PC-9 (cell line): Measurements from ENCODE around the gene RNF220. TPM values are rescaled to one million over a fixed set of nuclear protein-coding genes. Genes with fewer than 3 reads are reported as not detected.
A peak's percentile ranks its signal among the peaks of the same experiment; 100 is the strongest.
"Not testable (repeated sequence)": the region's sequence is repeated elsewhere in the genome, so short reads cannot be mapped to it uniquely, and the experiment has no call there.

Experiments
- BruUV-seq: library from RNA; stranded (reverse); fragments of 400-500 nt; replicated peaks from 2 replicates; lab custom pipeline; 2021; lab: Mats Ljungman, UMichigan
- CTCF ChIA-PET: fragments of 300-600 bp; sonication (Branson Sonifier 250); formaldehyde crosslinking; loops from one replicate; lab custom pipeline; 2022; ENCODE audit warnings: antibody characterized with exemption; lab: Charles Lee
- POLR2A ChIA-PET: fragments of 300-600 bp; sonication (Branson Sonifier 250); formaldehyde crosslinking; loops from one replicate; lab custom pipeline; 2022; ENCODE audit warnings: antibody characterized with exemption; ENCODE audit not compliant: unreplicated experiment; lab: Charles Lee
- DNase-seq, 2 experiments: peaks; one replicate each; pipeline versions ENCODE4 v3.0.0 to v3.0.0-alpha.2; 2015 to 2022; ENCODE audit warnings: mixed read lengths in 1 of 2
- H2AFZ ChIP-seq: fragments of 200-600 bp; sonication (generic); 2 replicates; pipeline ENCODE4 v1.8.1; 2017; ENCODE audit warnings: antibody characterized with exemption
- H3F3A ChIP-seq: fragments of 200-600 bp; sonication (generic); 2 replicates; pipeline ENCODE4 v1.8.1; 2017; ENCODE audit warnings: antibody characterized with exemption, mild to moderate bottlenecking, low read depth; ENCODE audit not compliant: insufficient read depth
- H3K27ac ChIP-seq: fragments of 200-600 bp; sonication (generic); 2 replicates; pipeline ENCODE4 v1.6.1; 2016; ENCODE audit warnings: mixed run types
- H3K27me3 ChIP-seq: fragments of 200-600 bp; sonication (generic); 2 replicates; pipeline ENCODE4 v1.6.1; 2016; ENCODE audit warnings: low read depth, mixed run types; ENCODE audit not compliant: insufficient read depth
- H3K36me3 ChIP-seq: fragments of 200-600 bp; sonication (generic); 2 replicates; pipeline ENCODE4 v1.6.1; 2016; ENCODE audit warnings: low read depth, mixed run types
- H3K4me1 ChIP-seq: fragments of 200-600 bp; sonication (generic); replicated peaks from 2 replicates; pipeline ENCODE4 v1.6.1; 2016; ENCODE audit warnings: mixed run types; ENCODE audit not compliant: insufficient read depth
- H3K4me2 ChIP-seq: fragments of 200-600 bp; sonication (generic); 2 replicates; pipeline ENCODE4 v1.6.1; 2017; ENCODE audit warnings: mixed run types
- H3K4me3 ChIP-seq: fragments of 200-600 bp; sonication (generic); 2 replicates; pipeline ENCODE4 v1.6.1; 2016; ENCODE audit warnings: mixed run types
- H3K79me2 ChIP-seq: fragments of 200-600 bp; sonication (generic); 2 replicates; pipeline ENCODE4 v1.6.1; 2017; ENCODE audit warnings: low read depth, mixed run types
- H3K9me2 ChIP-seq: fragments of 200-600 bp; sonication (generic); 2 replicates; pipeline ENCODE4 v1.8.1; 2017; ENCODE audit warnings: mild to moderate bottlenecking; ENCODE audit not compliant: insufficient read depth
- H3K9me3 ChIP-seq: fragments of 200-600 bp; sonication (generic); 2 replicates; pipeline ENCODE4 v1.8.1; 2016; ENCODE audit warnings: low read depth; ENCODE audit not compliant: insufficient read depth
- H4K20me1 ChIP-seq: fragments of 200-600 bp; sonication (generic); 2 replicates; pipeline ENCODE4 v1.8.1; 2017; ENCODE audit not compliant: insufficient read depth
- CTCF ChIP-seq: fragments of 200-600 bp; sonication (generic); conservative IDR thresholded peaks from 2 replicates; pipeline ENCODE4 v1.6.1; 2017; ENCODE audit warnings: mixed run types, antibody characterized with exemption, mild to moderate bottlenecking, moderate library complexity
- EZH2 ChIP-seq: fragments of 200-600 bp; sonication (generic); IDR thresholded peaks from 2 replicates; pipeline ENCODE4 v1.8.0; 2017; ENCODE audit warnings: antibody characterized with exemption, low read depth
- intact Hi-C: fragments of 100-400 bp; cut with micrococcal nuclease; formaldehyde crosslinking; loops from one replicate; pipeline ENCODE4 v1.10.0; 2022; ENCODE audit not compliant: unreplicated experiment
- total RNA-seq: library from RNA; stranded (reverse); gene quantifications from 2 replicates; pipeline ENCODE4 v1.2.3, GENCODE V29; 2021

Gene RNF220
- total RNA-seq, 1 experiment from 2014 or later = 82.9 TPM

DNA sequence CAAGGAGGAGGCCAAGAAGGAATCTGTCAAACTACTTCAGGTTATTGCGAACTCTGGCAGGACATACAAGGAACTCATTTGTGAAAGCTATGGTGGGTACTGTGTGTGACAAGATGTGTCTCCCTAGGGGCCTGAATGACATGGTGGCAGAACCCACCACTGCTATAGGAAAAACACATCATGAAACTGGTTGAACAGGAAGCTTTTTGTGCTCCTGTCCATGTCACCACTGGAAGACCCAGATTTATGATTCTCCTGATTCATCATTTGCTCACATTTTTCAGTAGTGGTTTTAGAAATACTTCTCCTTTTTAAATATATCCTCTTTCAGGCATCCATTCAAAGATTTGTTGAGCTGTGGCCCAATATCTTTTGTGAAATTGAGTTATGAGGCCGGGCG is 293.1 kb downstream of the RNF220 start:
- H3F3A ChIP-seq = peaks cover 17% of the 10 kb centered on the region; the same call in 1 of the 2 replicates

GRCh38 chr1:44699375-44699774 is 294.3 kb downstream of the RNF220 start:
- not testable (repeated sequence) for H3K27ac ChIP-seq

More for the DNA sequence above, 293.1 kb downstream of the RNF220 start:
- intact Hi-C loops = no loop called here
- H2AFZ ChIP-seq = no peak overlapping the region
- H3K9me3 ChIP-seq = no peaks in the 10 kb centered on the region
- no peak for TF ChIP-seq EZH2
- no peak for TF ChIP-seq CTCF
- no peaks in the 10 kb centered on the region for H3K36me3 ChIP-seq
- no peak overlapping the region for H3K4me3 ChIP-seq
- CTCF ChIA-PET = no interaction called here
- POLR2A ChIA-PET = interaction anchor here (0.6 kb wide), 1 partner anchor 208 kb away, joined by 13 read pairs; no protein-coding TSS in a partner anchor
- H3K4me1 ChIP-seq = peaks cover 25% of the 10 kb centered on the region
- no peak overlapping the region for H3K4me2 ChIP-seq
- no TSS peak for BruUV-seq
- H3K27ac ChIP-seq = no peak overlapping the region
- H4K20me1 ChIP-seq = no peaks in the 10 kb centered on the region
- no peaks in the 10 kb centered on the region for H3K27me3 ChIP-seq
- H3K9me2 ChIP-seq = no peaks in the 10 kb centered on the region
- no peaks in the 10 kb centered on the region for H3K79me2 ChIP-seq
- peak in 1 of 2 experiments; percentile 45 for DNase-seq

GRCh38 chr1:44700573-44700972 is 295.5 kb downstream of the RNF220 start:
- intact Hi-C loops = no loop called here
- Histone ChIP-seq H3K27ac (no peak overlapping the region), H4K20me1 (no peaks in the 10 kb centered on the region), H3K4me2 (peak overlapping the region; percentile 3; the same call in 1 of the 2 replicates), H3K36me3 (no peaks in the 10 kb centered on the region), H2AFZ (no peak overlapping the region), H3K79me2 (no peaks in the 10 kb centered on the region), H3K9me3 (no peaks in the 10 kb centered on the region), H3K27me3 (no peaks in the 10 kb centered on the region), H3K4me3 (no peak overlapping the region), H3K9me2 (no peaks in the 10 kb centered on the region), H3F3A (peaks cover 17% of the 10 kb centered on the region; the same call in 1 of the 2 replicates), H3K4me1 (peaks cover 37% of the 10 kb centered on the region)
- ChIA-PET POLR2A (interaction anchor here (0.6 kb wide), 1 partner anchor 30 kb away, joined by 3 read pairs; the partner anchor contains the start of gene RNU5D-1), CTCF (interaction anchor here (0.5 to 0.7 kb wide), 3 partner anchors 12 to 270 kb away, joined by 3 to 6 read pairs (median 4); no protein-coding TSS in a partner anchor)
- BruUV-seq = no TSS peak
- DNase-seq = no peak
- TF ChIP-seq EZH2 (no peak), CTCF (no peak)

More at GRCh38 chr1:44699375-44699774, 294.3 kb downstream of the RNF220 start:
- H3K27me3 ChIP-seq, H3K9me2 ChIP-seq, H3K36me3 ChIP-seq, H3K4me3 ChIP-seq, H3K4me2 ChIP-seq, H3K9me3 ChIP-seq, H4K20me1 ChIP-seq, H2AFZ ChIP-seq, H3K79me2 ChIP-seq, intact Hi-C loops, BruUV-seq, DNase-seq: not testable (repeated sequence)
- ChIA-PET POLR2A (interaction anchor here (0.6 kb wide), 1 partner anchor 388 kb away, joined by 4 read pairs; no protein-coding TSS in a partner anchor), CTCF (interaction anchor here (0.9 kb wide), 1 partner anchor 47 kb away, joined by 8 read pairs; no protein-coding TSS in a partner anchor)
- H3K4me1 ChIP-seq = peaks cover 37% of the 10 kb centered on the region
- H3F3A ChIP-seq = peaks cover 17% of the 10 kb centered on the region; the same call in 1 of the 2 replicates
